AG09319 (cell line): ENCODE results near the gene ANXA4.
"Not testable (repeated sequence)": the region's sequence is repeated elsewhere in the genome, so short reads cannot be mapped to it uniquely, and the experiment has no call there.

ENCODE experiments used
- DNase-seq: peaks from one replicate; pipeline ENCODE4 v3.0.0-alpha.2; 2010; ENCODE audit warnings: low read depth; ENCODE audit errors: extremely low read depth
- TF ChIP-seq, protein P1 (sequence below): IDR thresholded peaks from 2 replicates; pipeline ENCODE4 v1.5.1; 2011; ENCODE audit warnings: low read depth, mild to moderate bottlenecking, inconsistent platforms, low read length, moderate library complexity

The ANXA4 gene

DNA sequence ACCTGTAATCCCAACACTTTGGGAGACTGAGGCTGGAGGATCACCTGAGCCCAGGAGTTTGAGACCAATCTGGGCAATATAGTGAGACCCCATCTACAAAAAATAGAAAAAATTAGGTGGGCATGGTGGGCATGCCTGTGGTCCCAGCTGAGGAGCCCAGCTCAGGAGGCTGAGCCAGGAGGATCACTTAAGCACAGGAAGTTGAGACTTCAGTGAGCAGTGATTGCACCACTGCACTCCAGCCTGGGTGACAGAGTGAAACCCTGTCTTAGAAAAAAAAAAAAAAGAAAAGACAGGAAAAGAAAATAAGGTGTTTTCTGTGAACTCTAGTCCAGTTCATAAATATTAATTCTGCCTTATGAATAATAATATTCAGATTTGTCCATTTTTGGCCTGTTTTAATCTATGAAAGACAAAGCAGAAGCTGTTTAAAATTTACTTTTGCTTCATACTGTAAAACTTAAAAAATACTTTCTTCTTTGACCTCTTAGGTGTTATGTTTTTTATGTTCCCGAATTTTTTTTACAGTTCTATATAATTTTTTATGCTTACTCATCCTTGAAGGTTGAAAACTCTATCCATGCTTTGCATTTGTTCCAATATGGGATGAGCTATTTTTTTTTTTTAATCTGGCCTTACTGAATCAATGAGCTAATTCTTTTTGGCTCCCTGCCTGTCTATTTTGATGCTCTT lies 8.4 kb upstream of the ANXA4 start:
- TF ChIP-seq, protein P1, sequence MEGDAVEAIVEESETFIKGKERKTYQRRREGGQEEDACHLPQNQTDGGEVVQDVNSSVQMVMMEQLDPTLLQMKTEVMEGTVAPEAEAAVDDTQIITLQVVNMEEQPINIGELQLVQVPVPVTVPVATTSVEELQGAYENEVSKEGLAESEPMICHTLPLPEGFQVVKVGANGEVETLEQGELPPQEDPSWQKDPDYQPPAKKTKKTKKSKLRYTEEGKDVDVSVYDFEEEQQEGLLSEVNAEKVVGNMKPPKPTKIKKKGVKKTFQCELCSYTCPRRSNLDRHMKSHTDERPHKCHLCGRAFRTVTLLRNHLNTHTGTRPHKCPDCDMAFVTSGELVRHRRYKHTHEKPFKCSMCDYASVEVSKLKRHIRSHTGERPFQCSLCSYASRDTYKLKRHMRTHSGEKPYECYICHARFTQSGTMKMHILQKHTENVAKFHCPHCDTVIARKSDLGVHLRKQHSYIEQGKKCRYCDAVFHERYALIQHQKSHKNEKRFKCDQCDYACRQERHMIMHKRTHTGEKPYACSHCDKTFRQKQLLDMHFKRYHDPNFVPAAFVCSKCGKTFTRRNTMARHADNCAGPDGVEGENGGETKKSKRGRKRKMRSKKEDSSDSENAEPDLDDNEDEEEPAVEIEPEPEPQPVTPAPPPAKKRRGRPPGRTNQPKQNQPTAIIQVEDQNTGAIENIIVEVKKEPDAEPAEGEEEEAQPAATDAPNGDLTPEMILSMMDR = no peak
- no peak for DNase-seq

GRCh38 chr2:69734035-69734611 lies 7.8 kb upstream of the ANXA4 start:
- TF ChIP-seq, protein P1 = no peak
- peak; percentile 46 for DNase-seq

- TF ChIP-seq, protein P1 = peak; percentile 3; the same call in 1 of the 2 replicates
These were observed 6.9 kb upstream of the ANXA4 start for GRCh38 chr2:69734854-69735544.

DNA sequence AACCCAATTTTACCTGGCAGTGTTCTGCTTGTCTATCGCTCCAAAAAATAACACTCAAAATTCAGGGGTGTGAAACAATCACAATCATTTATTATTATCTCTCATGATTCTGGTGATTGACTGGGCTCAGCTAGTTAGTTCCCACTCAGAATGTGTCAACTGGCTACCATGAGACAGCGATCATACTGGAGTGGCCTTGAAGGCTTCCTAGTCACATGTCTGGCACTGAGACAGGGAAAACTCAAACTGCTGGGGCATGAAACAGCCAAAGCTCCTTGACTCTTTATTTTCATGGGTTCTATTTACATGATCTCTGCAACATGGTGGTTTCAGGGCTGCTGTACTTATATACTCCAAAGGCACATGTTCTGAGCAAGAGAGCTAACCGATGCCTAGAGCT lies 6.2 kb upstream of the ANXA4 start:
- TF ChIP-seq, protein P1 = no peak
- no peak for DNase-seq

More at GRCh38 chr2:69734854-69735544, 6.9 kb upstream of the ANXA4 start:
- no peak for DNase-seq

GRCh38 chr2:69738149-69738548 lies 3.8 kb upstream of the ANXA4 start:
- not testable (repeated sequence) for DNase-seq

- DNase-seq = no peak
- TF ChIP-seq, protein P1 = no peak
These were observed 1.4 kb upstream of the ANXA4 start for GRCh38 chr2:69740502-69740951.

- no peak for DNase-seq
- TF ChIP-seq, protein P1 = peak; percentile 23
These were observed 732 bp upstream of the ANXA4 start for GRCh38 chr2:69741229-69741574.
